ENCODE data around the gene ABCG8.

Gene ABCG8

DNA sequence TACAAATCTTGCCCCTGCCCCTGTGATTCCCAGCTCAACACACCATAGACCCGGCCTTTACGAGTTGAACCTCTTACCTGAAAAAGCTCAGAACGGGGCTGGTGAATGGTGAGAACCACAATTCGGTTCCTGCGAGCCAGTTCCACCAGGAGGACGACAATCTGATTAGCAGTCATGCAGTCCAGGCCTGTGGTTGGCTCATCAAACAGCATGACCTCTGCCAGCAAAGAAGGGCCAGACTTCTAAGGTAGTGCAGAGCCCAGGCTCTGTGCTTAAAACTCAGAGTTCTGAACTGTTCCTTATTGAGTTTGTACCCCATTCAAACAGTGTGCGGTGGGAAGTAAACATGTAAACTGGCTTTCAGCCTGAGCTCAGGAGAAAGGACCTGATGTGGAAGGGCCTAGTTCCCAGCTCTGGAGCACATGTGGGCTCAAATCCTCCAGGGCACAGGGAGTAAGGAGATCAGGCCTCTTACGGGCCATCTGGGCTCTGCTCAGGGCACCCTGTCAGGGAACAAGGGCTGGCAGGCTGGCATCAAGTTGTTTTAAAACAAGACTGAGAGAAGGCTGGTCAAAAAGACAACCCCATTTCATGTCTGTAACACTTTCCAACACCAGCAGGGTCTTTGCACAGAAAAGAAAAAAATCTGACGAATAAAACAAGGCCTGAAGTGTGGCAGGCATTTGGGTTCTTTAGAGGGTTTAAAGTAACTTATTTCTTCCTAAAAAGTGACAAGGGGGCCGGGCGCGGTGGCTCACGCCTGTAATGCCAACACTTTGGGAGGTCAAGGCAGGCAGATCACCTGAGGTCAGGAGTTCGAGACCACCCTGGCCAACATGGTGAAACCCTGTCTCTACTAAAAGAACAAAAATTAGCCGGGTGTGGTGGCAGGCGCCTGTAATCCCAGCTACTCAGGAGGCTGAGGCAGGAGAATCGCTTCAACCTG is 12.2 kb upstream of the ABCG8 start:
- H2AFZ ChIP-seq = no peak overlapping the region
- H3K9me3 ChIP-seq (ENCODE audit: control insufficient read depth, low read length) = no peaks in the 10 kb centered on the region
- peaks cover 4% of the 10 kb centered on the region for H3K4me1 ChIP-seq
- no peaks in the 10 kb centered on the region for H3K27me3 ChIP-seq (ENCODE audit: control insufficient read depth, insufficient read depth, low read length)
- H3K4me2 ChIP-seq (ENCODE audit: low read length) = no peak overlapping the region
- H3K9ac ChIP-seq = no peak overlapping the region
- TF ChIP-seq, protein P1, sequence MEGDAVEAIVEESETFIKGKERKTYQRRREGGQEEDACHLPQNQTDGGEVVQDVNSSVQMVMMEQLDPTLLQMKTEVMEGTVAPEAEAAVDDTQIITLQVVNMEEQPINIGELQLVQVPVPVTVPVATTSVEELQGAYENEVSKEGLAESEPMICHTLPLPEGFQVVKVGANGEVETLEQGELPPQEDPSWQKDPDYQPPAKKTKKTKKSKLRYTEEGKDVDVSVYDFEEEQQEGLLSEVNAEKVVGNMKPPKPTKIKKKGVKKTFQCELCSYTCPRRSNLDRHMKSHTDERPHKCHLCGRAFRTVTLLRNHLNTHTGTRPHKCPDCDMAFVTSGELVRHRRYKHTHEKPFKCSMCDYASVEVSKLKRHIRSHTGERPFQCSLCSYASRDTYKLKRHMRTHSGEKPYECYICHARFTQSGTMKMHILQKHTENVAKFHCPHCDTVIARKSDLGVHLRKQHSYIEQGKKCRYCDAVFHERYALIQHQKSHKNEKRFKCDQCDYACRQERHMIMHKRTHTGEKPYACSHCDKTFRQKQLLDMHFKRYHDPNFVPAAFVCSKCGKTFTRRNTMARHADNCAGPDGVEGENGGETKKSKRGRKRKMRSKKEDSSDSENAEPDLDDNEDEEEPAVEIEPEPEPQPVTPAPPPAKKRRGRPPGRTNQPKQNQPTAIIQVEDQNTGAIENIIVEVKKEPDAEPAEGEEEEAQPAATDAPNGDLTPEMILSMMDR (IDR thresholded peaks at IDR 0.05) = no peak
- no peaks in the 10 kb centered on the region for H3K36me3 ChIP-seq (ENCODE audit: control insufficient read depth, insufficient read depth, low read length)
- no peaks in the 10 kb centered on the region for H3K79me2 ChIP-seq
- no peak overlapping the region for H3K4me3 ChIP-seq (ENCODE audit: low read depth, low read length)
- H3K27ac ChIP-seq = no peak overlapping the region

DNA sequence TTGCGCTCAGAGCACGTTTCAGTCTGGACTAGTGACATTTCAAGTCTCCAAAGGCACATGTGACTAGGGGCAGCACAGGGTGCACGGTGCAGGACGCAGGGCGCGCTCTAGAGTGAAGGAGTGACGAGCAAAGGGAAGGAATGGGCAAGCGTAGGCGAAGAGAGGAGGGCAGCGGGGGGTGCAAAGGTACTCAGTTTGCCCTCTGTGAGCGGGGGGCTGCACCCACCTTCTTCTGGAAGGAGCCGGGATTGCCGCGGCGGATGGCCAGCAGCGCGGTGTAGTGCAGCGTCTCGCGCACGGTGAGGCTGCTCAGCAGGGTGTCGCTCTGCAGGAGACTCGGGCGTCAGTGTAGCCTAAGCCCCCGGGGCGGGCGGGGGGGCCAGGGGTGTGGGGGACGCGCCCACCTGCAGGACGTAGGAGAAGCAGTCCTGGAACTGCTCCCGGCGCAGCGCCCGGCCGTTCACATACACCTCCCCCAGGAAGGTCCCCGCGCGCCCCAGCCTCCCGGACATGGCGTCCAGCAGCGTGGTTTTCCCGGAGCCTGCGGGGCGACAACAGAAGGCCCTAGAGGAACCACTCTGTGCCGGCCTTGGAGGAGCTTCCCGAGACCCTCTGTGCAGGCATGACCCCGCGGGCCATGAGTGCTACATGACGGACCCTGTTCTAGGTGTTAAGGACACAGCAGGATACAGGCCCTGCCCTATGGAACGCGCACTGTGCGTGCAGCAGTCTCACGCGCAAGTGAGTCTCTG is 7.1 kb upstream of the ABCG8 start:
- H3K4me3 ChIP-seq (ENCODE audit: low read depth, low read length) = no peak overlapping the region
- no peaks in the 10 kb centered on the region for H3K36me3 ChIP-seq (ENCODE audit: control insufficient read depth, insufficient read depth, low read length)
- H3K9me3 ChIP-seq (ENCODE audit: control insufficient read depth, low read length) = no peaks in the 10 kb centered on the region
- H2AFZ ChIP-seq = peak overlapping the region; percentile 46
- peak overlapping the region; percentile 43 for H3K4me2 ChIP-seq (ENCODE audit: low read length)
- H3K9ac ChIP-seq = no peak overlapping the region
- TF ChIP-seq, protein P1 (IDR thresholded peaks at IDR 0.05) = no peak
- no peak overlapping the region for H3K27ac ChIP-seq
- no peaks in the 10 kb centered on the region for H3K4me1 ChIP-seq
- H3K79me2 ChIP-seq = no peaks in the 10 kb centered on the region
- H3K27me3 ChIP-seq (ENCODE audit: control insufficient read depth, insufficient read depth, low read length) = no peaks in the 10 kb centered on the region

DNA sequence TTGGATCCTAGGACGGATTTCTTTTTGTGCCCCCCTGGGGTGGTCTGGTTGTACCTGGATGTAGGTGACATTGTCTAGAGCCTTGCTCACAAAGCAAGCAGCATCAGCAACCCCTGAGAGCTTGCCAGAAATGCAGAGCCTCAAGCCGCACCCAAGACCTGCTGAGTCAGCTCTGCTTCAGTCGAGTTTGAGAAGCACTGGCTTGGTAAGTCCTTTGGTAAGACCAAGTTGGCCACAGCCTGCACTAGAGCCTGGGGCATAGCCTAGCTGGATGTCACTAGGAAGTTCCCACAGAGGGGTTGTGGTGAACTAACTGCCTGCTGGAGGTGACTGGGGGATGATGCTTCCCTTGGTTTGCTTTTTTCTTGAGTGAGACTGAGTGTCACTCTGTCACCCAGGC is 6.3 kb upstream of the ABCG8 start:
- H3K4me3 ChIP-seq (ENCODE audit: low read depth, low read length) = no peak overlapping the region
- no peaks in the 10 kb centered on the region for H3K79me2 ChIP-seq
- no peaks in the 10 kb centered on the region for H3K27me3 ChIP-seq (ENCODE audit: control insufficient read depth, insufficient read depth, low read length)
- H3K27ac ChIP-seq = no peak overlapping the region
- TF ChIP-seq, protein P1 (IDR thresholded peaks at IDR 0.05) = no peak
- H3K4me2 ChIP-seq (ENCODE audit: low read length) = no peak overlapping the region
- no peak overlapping the region for H3K9ac ChIP-seq
- H3K36me3 ChIP-seq (ENCODE audit: control insufficient read depth, insufficient read depth, low read length) = no peaks in the 10 kb centered on the region
- no peaks in the 10 kb centered on the region for H3K4me1 ChIP-seq
- no peak overlapping the region for H2AFZ ChIP-seq
- H3K9me3 ChIP-seq (ENCODE audit: control insufficient read depth, low read length) = no peaks in the 10 kb centered on the region

DNA sequence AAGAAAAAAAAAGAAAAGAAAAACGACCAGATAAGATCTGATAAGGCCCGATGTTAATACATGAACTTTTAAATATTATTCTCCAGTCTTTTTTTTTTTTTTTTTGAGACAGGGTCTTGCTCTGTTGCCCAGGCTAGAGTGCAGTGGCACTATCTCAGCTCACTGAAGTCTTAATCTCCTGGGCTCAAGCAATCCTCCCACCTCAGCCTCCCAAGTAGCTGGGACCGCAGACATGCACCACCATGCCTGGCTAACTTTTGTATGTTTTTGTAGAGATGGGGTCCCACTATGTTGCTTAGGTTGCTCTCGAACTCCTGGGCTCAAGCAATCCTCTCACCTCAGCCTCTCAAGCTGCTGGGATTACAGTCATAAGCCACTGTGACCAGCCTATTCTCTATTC is 1.7 kb upstream of the ABCG8 start:
- Histone ChIP-seq H3K4me1 (no peaks in the 10 kb centered on the region), H3K4me2 (ENCODE audit: low read length) (no peak overlapping the region), H2AFZ (no peak overlapping the region), H3K4me3 (ENCODE audit: low read depth, low read length) (no peak overlapping the region), H3K9ac (no peak overlapping the region), H3K27ac (no peak overlapping the region), H3K36me3 (ENCODE audit: control insufficient read depth, insufficient read depth, low read length) (no peaks in the 10 kb centered on the region), H3K9me3 (ENCODE audit: control insufficient read depth, low read length) (no peaks in the 10 kb centered on the region), H3K79me2 (no peaks in the 10 kb centered on the region), H3K27me3 (ENCODE audit: control insufficient read depth, insufficient read depth, low read length) (no peaks in the 10 kb centered on the region)
- TF ChIP-seq, protein P1 (IDR thresholded peaks at IDR 0.05) = no peak

Data from parathyroid adenoma (tissue), 2 donors.